ENCODE data around the gene MEIS1.
"Not testable (repeated sequence)": the region's sequence is repeated elsewhere in the genome, so short reads cannot be mapped to it uniquely, and the experiment has no call there.

MEIS1 gene

DNA sequence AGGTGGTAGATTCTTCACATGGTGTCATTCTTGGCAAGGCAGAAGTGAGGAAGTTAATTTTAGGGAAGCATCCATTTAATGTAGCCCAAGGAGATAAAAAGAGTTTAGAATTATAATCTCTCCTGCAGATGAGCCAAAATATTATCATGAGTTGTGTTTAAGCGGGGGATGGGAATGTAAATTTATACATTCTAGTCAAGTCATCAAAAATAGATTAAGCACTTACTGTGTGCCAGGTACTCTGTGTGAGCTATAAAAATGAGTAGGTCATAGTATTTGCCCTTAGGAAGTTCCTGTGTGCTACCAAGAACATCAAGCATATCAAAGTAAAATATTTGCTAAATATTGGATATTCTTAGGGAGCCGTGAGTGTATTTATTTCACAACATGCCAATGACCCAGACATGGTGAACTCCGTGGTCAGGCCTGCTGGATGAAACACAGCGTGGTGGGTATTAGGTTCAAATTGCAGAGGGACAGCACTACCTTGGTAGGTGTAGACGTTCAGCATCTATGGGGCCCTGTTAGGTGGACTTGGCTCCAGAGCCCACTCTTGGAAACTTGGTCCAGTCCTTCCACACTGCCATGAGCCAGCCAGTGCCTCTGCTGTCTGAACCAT is 37.4 kb downstream of the MEIS1 start:
- DNase-seq = no peak

GRCh38 chr2:66477135-66477842 is 42.4 kb downstream of the MEIS1 start:
- DNase-seq = no peak

- DNase-seq = no peak
Measured at GRCh38 chr2:66478299-66478698, 43.4 kb downstream of the MEIS1 start.

DNA sequence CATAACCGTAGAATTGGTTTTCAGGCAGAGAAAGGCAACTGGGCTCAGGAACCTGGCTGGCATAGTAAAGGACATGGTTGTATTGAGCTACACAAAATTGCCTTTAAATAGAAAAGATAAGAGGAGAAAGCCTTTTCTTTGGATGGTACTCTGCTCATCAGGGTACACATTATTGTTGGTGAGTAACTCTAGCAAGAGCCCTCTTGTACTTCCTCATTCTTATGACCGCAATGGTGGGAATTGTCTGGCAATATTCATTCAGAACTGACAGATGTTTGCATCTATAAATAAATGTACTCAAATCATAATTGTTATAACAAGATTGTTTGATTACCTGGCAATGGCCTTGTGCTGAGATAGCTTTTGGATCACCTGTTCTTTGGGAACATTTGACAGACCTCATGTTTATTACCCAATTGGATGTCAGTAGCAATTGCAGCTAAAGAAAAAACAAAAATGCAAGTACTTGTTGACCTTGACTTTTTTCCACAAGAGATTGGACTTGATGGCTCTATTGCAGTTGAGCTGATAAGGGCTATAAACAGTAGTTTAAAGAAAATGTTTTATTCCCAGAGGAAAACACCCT is 43.9 kb downstream of the MEIS1 start:
- DNase-seq = no peak

DNA sequence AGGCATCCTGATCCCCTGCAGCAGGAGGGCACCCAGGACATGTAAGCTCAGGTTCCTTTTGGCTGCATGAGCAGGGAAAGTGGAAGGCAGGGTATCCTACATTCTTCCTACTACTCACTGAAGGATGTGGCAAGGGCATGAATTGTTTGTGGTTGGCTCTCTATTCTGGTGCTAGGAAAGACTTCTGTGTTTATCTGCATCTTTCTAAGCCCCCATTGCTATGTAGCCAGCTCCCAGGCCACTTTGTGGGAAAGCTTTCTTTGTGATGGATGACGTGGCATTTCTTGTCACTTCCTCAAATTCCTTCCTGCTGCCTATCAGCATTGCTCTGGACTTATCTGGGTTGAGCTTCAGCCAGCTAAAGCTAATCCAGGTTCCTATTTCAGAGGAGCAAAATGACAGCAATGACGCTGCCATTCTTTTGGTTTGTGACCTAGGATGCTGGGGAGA is 46.2 kb downstream of the MEIS1 start:
- no peak for DNase-seq

- not testable (repeated sequence) for DNase-seq
Measured at GRCh38 chr2:66485252-66485651, 50.3 kb downstream of the MEIS1 start.

GRCh38 chr2:66488946-66489345 is 54.0 kb downstream of the MEIS1 start:
- DNase-seq = no peak

DNA sequence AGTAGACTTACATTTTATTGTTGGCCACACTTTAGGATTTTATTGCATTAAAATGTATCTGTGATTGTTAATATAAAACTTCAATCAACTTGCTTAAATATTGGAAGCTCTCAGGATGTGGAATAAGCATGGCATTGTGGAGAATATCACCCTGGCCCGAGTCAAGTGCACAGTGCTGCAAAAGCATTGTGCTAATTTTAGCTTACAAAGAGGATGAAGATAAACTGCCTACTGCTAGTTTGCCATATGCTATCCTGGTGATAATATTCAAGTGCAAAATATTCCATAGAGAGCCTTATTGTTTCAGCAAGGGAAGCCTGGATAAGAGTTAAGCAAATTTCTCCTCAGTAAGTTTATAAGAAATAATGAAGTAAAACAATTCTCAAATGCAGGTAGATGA is 54.5 kb downstream of the MEIS1 start:
- DNase-seq = no peak

GRCh38 chr2:66490588-66491001 is 55.7 kb downstream of the MEIS1 start:
- no peak for DNase-seq

DNA sequence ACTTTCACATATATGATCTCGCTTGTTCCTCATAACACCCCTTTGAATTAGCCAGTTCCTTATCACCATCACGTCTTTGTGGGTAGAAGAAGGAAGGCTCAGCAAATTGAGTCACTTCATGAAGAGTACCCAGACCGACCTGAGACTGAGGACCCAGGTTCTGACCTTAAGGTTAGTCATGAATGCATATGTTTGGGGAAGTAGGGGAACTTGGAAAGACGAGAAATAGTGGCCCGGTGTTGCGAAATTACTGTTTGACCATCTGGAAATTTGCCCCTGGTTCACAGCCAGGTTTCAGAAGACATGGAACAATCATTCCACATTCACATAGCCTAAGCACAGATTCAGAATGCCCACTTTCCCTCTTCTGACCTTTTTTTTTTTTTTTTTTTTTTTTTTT is 59.8 kb downstream of the MEIS1 start:
- DNase-seq = no peak

GRCh38 chr2:66495788-66496640 is 61.1 kb downstream of the MEIS1 start:
- no peak for DNase-seq

DNA sequence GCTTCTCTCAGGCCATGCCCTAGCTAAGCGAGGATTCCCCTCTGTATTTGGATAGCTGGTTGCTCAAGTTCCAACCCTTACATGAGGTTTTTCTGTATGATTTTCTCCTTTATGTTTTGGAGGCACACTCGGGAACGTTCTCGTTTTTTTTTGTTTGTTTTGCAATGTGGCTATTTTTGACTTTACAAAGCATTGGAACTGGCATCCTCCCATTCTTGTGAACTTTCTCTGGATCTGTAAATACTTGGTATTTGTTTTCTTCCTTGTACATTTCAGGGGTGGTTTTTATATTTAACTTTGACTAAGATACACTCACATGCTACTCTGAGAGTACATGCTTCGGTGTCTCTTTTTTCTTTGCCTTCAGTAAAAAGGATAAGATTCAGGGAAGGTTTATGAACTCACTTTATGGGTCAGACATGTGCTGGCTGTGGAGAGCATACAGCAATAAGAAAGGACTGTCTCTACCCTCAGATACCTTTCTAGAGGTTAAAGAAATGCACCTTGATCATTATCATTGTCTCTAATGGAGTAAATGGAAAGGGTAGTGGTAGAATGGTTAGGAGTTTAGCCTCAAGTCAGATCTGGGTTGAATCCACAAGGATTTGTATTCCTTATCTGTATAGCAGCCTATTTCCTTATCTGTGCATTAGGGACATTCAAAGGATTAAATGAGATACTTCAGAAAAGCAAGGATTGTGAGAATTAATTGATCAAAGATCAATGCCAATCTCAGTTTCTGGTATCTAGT is 61.9 kb downstream of the MEIS1 start:
- no peak for DNase-seq

GRCh38 chr2:66497431-66498288 is 62.7 kb downstream of the MEIS1 start:
- no peak for DNase-seq

- no peak for DNase-seq
Measured at GRCh38 chr2:66498289-66498975, 63.5 kb downstream of the MEIS1 start.

DNA sequence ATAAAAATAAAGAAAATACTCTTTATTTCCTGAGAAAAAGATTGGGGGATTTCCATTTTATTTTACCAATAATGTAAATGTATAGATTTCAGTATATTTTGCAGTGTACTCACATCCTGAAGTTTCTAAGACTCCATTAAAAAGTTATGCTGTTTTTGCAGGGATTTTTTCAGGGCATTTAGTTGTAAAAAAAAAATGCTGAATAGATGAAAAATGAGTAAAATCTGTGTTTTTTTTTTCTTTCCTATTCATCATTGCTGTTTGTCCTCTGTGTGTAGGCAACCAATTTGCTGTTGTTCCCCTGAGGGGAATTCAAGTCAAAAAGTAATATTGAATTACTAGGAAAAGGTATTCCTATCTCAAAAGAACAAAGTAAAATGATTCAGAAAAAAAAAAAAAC is 66.3 kb downstream of the MEIS1 start:
- no peak for DNase-seq

DNA sequence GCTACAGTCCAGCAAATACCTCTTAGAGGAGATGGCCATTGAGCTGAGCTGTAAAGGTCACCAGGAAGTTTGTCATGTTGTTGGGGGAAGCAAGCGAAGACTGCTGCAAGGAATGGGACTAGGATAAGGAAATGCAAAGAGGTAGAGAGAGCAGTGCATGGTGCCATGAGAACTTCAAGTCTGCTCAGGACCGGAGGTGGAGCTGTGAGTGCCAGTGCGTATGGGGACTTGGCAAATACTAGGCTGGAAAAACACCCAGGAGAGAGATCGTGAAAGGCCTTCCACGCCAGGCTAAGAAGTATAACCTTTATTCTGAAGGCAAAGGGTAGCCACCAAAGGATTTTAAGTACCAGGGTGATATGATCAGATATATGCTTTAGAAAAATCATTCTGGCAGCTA is 71.3 kb downstream of the MEIS1 start:
- no peak for DNase-seq

- no peak for DNase-seq
Measured at GRCh38 chr2:66507673-66508201, 72.8 kb downstream of the MEIS1 start.

- DNase-seq = no peak
Measured at GRCh38 chr2:66508484-66509071, 73.7 kb downstream of the MEIS1 start.

DNA sequence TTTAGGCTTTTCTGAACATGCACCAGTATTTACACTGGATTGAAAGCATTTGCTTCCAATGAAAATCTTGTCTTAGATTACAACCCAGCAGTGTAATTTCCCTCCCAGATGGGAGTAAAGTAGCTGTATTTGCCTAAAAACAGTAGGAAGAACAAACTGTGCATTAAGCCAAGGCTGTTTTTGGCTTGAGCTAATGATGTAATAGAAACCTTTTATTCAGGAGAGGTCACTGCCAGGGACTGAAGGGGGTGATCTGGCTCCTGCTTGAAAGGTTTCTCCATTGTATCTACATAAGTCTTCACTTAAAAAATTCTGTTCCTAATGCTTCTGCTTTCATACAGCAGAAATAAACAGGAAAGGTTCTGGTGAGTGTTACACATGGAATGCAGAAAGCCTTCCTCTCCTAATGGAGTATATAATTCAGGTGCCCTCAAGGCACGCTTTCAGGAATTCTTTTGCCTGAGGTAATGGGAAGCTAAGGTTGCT is 74.4 kb downstream of the MEIS1 start:
- no peak for DNase-seq

DNA sequence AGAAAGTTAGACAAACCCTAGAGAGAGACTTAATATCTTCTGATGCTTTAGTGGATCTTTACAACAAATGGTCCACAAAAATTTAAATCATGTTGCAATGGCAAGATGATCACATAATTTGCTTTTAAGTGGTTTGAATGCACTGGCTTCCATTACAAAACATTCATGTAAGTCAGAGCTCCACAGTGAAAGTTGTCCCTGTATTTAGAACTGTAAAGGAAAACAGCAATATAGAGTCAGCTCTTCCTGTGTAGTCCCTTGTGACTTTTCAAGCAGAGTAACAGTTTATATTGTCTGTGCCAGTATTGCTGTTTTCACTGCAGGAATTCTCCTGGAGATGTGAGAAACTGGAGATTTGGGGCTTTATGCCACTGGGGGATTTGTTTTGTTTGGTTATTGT is 77.7 kb downstream of the MEIS1 start:
- DNase-seq = no peak

All from NCI-H1048 (cell line).